T-cell (primary cell): Measurements from ENCODE around the gene STARD13. TPM values are rescaled to one million over a fixed set of nuclear protein-coding genes. Genes with fewer than 3 reads are reported as not detected.

Experiments used
- ATAC-seq, 4 experiments: fragments of 200-7000 bp in 3 of 4; fragments of 150-1000 bp in 1 of 4; cut with Tn5 transposase; replicated peaks in 1 of 4; 1 replicate in 3 of 4; 2 replicates in 1 of 4; pipeline ENCODE4 v1.10.0; 2021; ENCODE audit warnings: moderate library complexity in 3 of 4, mild to moderate bottlenecking in 2 of 4, moderate number of reproducible peaks in 1 of 4
- CTCF ChIA-PET, 2 donors: fragments of 300-600 bp; sonication (Branson Sonifier 250); formaldehyde crosslinking; loops; one replicate each; lab custom pipeline; 2022; ENCODE audit warnings: antibody characterized with exemption in 2 of 2; lab: Charles Lee
- POLR2A ChIA-PET, 2 donors: fragments of 300-600 bp; sonication (Branson Sonifier 250); formaldehyde crosslinking; loops; one replicate each; lab custom pipeline; 2022; ENCODE audit warnings: antibody characterized with exemption in 2 of 2; lab: Charles Lee
- DNase-seq, 35 experiments: peaks; one replicate each; pipeline versions ENCODE4 v3.0.0 to v3.0.0-alpha.2; 2013 to 2023
- H3K27ac ChIP-seq: one replicate; pipeline ENCODE4 v1.5.1; 2013; ENCODE audit warnings: low read length
- H3K27me3 ChIP-seq, 2 experiments: replicated peaks in 1 of 2; 1 replicate in 1 of 2; 2 replicates in 1 of 2; pipeline versions ENCODE4 v1.6.1 to v1.7.0; 2013; ENCODE audit warnings: low read length in 1 of 2, mixed read lengths in 1 of 2; ENCODE audit not compliant: control insufficient read depth in 2 of 2, insufficient read depth in 2 of 2; ENCODE audit errors: extremely low read depth in 1 of 2
- H3K36me3 ChIP-seq, 2 donors: 1 replicate in 1 of 2; 2 replicates in 1 of 2; pipeline versions ENCODE4 v1.6.1 to v1.7.0; 2013; ENCODE audit warnings: low read length in 1 of 2; ENCODE audit not compliant: control insufficient read depth in 2 of 2, insufficient read depth in 1 of 2; ENCODE audit errors: extremely low read depth in 1 of 2
- H3K4me1 ChIP-seq, 2 experiments: 1 replicate in 1 of 2; 2 replicates in 1 of 2; pipeline versions ENCODE4 v1.6.1 to v1.7.0; 2013; ENCODE audit warnings: low read length in 2 of 2, mixed read lengths in 1 of 2; ENCODE audit not compliant: insufficient read depth in 2 of 2, control insufficient read depth in 1 of 2; ENCODE audit errors: extremely low read depth in 1 of 2
- H3K4me3 ChIP-seq, 2 donors: 1 replicate in 1 of 2; 2 replicates in 1 of 2; pipeline versions ENCODE4 v1.5.1 to v1.7.0; 2013; ENCODE audit warnings: mild to moderate bottlenecking in 2 of 2, low read length in 1 of 2, moderate library complexity in 1 of 2; ENCODE audit not compliant: control insufficient read depth in 1 of 2; ENCODE audit errors: extremely low read depth in 1 of 2
- H3K9me3 ChIP-seq: 2 replicates; pipeline ENCODE4 v1.7.0; 2013
- H3K27ac Mint-ChIP-seq, 2 donors: one replicate each; pipeline ENCODE4 v1.8.0; 2020 to 2021; ENCODE audit warnings: mild to moderate bottlenecking in 2 of 2, mixed read lengths in 2 of 2
- H3K27me3 Mint-ChIP-seq, 2 donors: one replicate each; pipeline ENCODE4 v1.8.0; 2021 to 2022; ENCODE audit warnings: mixed read lengths in 2 of 2
- H3K36me3 Mint-ChIP-seq: one replicate; pipeline ENCODE4 v1.8.0; 2021; ENCODE audit warnings: mixed read lengths
- H3K4me1 Mint-ChIP-seq, 3 donors: one replicate each; pipeline ENCODE4 v1.8.0; 2020 to 2022; ENCODE audit warnings: mixed read lengths in 3 of 3, mild to moderate bottlenecking in 1 of 3
- H3K4me3 Mint-ChIP-seq, 3 donors: one replicate each; pipeline ENCODE4 v1.8.0; 2020 to 2022; ENCODE audit warnings: mild to moderate bottlenecking in 3 of 3, mixed read lengths in 3 of 3, moderate library complexity in 3 of 3
- H3K9me3 Mint-ChIP-seq, 3 donors: one replicate each; pipeline ENCODE4 v1.8.0; 2020 to 2022; ENCODE audit warnings: mixed read lengths in 3 of 3
- WGBS: methylation state at CpG from one replicate; pipeline ENCODE4 v1.1.5; 2013; ENCODE audit warnings: missing lambda C conversion rate; ENCODE audit not compliant: insufficient coverage; 5-methylcytosine and 5-hydroxymethylcytosine counted together
- total RNA-seq, 35 experiments: library from RNA in 6 of 35; stranded (reverse) in 6 of 35; fragments of 120-200 nt in 1 of 35; gene quantifications; one replicate each; pipeline versions ENCODE4 v1.2.1 to v1.2.4 and lab custom pipeline; 2013 to 2026

The STARD13 gene
- total RNA-seq, 5 donors from 2014 or later (not counting 1 experiment from before 2014, with no cell fraction given), result 0.39 to 0.53 (median 0.44) TPM; not detected in 2

DNA sequence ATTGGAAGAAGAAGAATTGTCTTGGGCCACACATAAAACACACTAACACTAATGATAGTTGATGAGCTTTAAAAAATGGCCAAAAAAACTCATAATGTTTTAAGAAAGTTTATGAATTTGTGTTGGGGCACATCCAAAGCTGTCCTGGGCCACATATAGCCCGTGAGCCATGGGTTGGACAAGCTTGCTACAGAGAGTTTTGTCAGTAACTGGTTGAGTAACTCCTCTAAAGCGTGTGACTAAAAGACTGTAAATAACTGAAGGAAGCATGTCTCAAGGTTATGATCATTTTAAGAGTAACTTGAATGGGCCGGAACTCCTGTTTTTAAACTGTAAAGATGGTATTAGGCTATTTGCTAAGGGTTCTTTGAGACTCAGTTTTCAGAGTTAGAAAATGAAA, 151.3 kb downstream of the STARD13 start:
- H3K27ac ChIP-seq, result no peak overlapping the region
- no peaks in the 10 kb centered on the region for H3K4me1 Mint-ChIP-seq
- CTCF ChIA-PET, result no interaction called here
- H3K36me3 ChIP-seq, result no peaks in the 10 kb centered on the region
- ATAC-seq (no peak), DNase-seq (no peak)
- no peaks in the 10 kb centered on the region for H3K9me3 Mint-ChIP-seq
- H3K4me3 Mint-ChIP-seq, result no peak overlapping the region
- H3K27ac Mint-ChIP-seq, result no peak overlapping the region
- H3K27me3 ChIP-seq, result no peaks in the 10 kb centered on the region
- H3K9me3 ChIP-seq, result no peaks in the 10 kb centered on the region
- peaks cover 4 to 5% of the 10 kb centered on the region in 2 donors for H3K27me3 Mint-ChIP-seq
- H3K4me1 ChIP-seq, result no peaks in the 10 kb centered on the region
- POLR2A ChIA-PET, result no interaction called here
- 78% methylated on average over 2 of the region's 3 CpGs for WGBS
- no peaks in the 10 kb centered on the region for H3K36me3 Mint-ChIP-seq
- H3K4me3 ChIP-seq, result no peak overlapping the region

DNA sequence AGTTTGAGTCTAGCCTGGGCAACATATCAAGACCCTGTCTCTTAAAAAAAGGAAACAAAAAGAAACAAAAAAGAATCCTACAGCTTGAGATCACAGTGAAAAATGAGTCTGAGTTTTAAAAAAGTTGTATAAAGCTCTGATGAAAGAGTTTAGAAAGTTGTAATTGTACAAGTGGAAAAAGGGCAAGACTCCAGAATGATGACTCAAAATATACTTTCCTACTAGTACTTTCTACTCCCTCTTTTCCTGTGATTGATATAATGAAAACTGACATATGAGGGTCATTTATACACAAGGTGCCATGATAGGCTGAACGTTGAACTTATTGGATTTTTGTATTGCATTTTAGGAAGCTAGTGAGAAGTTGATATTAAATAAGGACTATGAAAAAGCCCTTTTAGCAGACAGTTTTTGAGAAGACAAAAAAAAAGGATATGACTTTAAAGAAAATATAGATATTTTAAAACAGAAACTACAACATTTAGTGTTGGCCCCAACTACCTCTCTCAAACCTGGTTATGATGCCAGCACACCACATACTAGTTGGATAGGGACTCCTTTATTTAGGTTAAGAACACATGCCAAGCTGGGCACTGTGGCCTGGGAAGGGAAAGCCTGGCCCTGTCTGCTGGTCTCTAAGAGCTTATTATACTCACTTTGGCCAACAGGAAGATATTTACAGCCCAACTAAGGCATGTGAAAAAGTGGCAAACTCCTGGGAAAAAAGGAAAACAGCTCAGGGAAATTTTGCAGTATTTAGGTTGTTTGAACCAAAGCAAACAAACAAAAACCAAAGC, 152.7 kb downstream of the STARD13 start:
- H3K27me3 ChIP-seq, result no peaks in the 10 kb centered on the region
- no CpG with 5 or more reads among the region's 1 CpG for WGBS
- ATAC-seq, result no peak
- DNase-seq, result no peak
- no peaks in the 10 kb centered on the region for H3K9me3 ChIP-seq
- Mint-ChIP-seq H3K27me3 (peaks cover 4 to 5% of the 10 kb centered on the region in 2 donors), H3K36me3 (no peaks in the 10 kb centered on the region), H3K9me3 (no peaks in the 10 kb centered on the region), H3K4me1 (peaks cover 0 to 3% (median 0%) of the 10 kb centered on the region in 3 donors), H3K27ac (no peak overlapping the region), H3K4me3 (no peak overlapping the region)
- no peak overlapping the region for H3K27ac ChIP-seq
- H3K4me3 ChIP-seq, result no peak overlapping the region
- no peaks in the 10 kb centered on the region for H3K4me1 ChIP-seq
- CTCF ChIA-PET, result no interaction called here
- POLR2A ChIA-PET, result interaction anchor here in 1 of 2 donors (0.7 kb wide), 1 partner anchor 32 kb away, joined by 15 read pairs; no protein-coding TSS in a partner anchor
- no peaks in the 10 kb centered on the region for H3K36me3 ChIP-seq

DNA sequence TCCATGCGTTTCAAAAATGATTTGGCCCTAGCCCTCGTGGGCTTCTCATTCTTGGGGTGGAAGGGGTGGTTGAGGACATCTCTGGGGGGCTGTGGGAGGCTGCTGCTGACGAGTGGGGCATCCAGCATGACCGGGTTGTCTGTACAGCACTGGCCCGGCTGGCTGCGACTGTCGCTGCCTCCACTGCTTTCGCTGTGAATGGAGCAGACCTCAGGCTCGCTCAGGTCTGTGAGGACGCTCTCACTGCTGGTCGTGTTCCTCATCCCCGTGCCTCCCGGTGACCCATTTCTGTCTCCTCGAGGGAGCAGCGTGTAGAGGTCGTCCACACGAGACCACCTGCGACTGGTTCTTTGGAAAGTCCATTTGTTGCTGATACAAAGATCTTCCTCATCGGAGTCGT, 155.7 kb downstream of the STARD13 start:
- Mint-ChIP-seq H3K27ac (no peak overlapping the region), H3K9me3 (no peaks in the 10 kb centered on the region), H3K4me3 (no peak overlapping the region), H3K27me3 (peaks cover 4 to 5% of the 10 kb centered on the region in 2 donors), H3K36me3 (no peaks in the 10 kb centered on the region), H3K4me1 (peaks cover 0 to 5% (median 0%) of the 10 kb centered on the region in 3 donors)
- Histone ChIP-seq H3K27me3 (peaks cover 0 to 3% of the 10 kb centered on the region in 2 experiments), H3K4me1 (no peaks in the 10 kb centered on the region), H3K4me3 (no peak overlapping the region), H3K27ac (no peak overlapping the region), H3K9me3 (no peaks in the 10 kb centered on the region), H3K36me3 (no peaks in the 10 kb centered on the region)
- ATAC-seq (no peak), DNase-seq (no peak)
- ChIA-PET CTCF (no interaction called here), POLR2A (no interaction called here)
- WGBS, result 92% methylated on average over 18 of the region's 20 CpGs

DNA sequence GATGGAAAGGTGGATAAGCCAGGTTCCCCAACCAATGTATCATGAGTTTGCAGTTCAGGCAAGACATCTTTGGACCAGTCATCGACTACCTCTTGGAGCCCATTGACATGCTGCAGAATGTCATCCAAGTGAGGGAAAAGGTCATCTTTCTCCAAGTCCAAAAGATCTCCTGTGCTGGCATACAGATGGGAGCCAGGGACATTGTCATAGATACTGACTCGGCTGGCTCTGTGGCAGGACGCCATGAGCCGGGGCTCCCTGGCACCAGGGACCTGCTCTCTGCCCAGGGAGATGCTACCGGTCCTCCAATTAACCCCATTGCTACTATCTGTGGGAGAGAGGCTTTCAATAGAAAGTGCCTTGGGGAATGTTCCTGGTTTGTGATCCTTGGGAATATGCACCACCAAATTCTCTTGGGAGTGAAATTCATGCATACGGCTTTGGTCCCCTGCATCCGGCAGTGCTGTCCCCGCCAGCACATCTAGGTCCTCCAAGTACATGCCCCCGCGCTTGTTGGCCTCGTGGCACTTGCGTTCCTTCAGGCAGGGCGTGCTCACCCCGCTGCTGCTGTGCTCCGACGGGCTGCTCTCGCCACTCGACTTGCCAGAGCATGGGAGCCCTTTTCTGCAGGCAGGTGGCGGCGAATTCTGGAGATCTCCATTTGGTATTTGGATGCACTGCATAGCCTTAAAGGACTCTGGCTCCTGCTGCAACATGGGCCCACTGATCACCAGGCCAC, 156.3 kb downstream of the STARD13 start:
- POLR2A ChIA-PET, result interaction anchor here in 1 of 2 donors (0.6 kb wide), 1 partner anchor 254 kb away, joined by 3 read pairs; no protein-coding TSS in a partner anchor
- Histone ChIP-seq H3K36me3 (no peaks in the 10 kb centered on the region), H3K4me1 (no peaks in the 10 kb centered on the region), H3K27me3 (peaks cover 0 to 3% of the 10 kb centered on the region in 2 experiments), H3K27ac (no peak overlapping the region), H3K9me3 (no peaks in the 10 kb centered on the region), H3K4me3 (no peak overlapping the region)
- Mint-ChIP-seq H3K27ac (no peak overlapping the region), H3K4me1 (peaks cover 0 to 5% (median 0%) of the 10 kb centered on the region in 3 donors), H3K36me3 (no peaks in the 10 kb centered on the region), H3K27me3 (peaks cover 4 to 5% of the 10 kb centered on the region in 2 donors), H3K9me3 (no peaks in the 10 kb centered on the region), H3K4me3 (no peak overlapping the region)
- WGBS, result 94% methylated on average over 17 of the region's 20 CpGs
- no peak for ATAC-seq
- CTCF ChIA-PET, result no interaction called here
- no peak for DNase-seq

DNA sequence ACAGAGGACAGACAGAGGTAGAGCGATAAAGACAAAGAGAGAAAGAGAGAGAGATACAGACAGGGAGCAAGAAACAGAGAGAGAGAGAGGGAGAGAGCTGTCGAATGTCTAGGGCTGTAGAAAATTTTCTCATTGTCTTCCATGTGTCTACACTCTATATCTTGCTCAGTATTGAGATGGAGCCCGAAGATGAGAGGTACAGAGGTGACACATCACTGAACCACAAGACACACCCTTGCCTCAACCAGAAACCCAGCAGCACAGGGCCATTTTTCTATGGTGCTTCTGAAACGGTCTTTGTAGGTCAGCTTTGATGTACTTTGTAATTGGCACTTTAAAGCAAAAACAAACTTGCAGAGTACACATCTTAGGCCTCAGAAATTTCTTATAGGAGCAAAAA, 157.4 kb downstream of the STARD13 start:
- Mint-ChIP-seq H3K4me1 (peaks cover 0 to 5% (median 0%) of the 10 kb centered on the region in 3 donors), H3K9me3 (no peaks in the 10 kb centered on the region), H3K27me3 (peaks cover 4 to 5% of the 10 kb centered on the region in 2 donors), H3K36me3 (no peaks in the 10 kb centered on the region), H3K4me3 (no peak overlapping the region), H3K27ac (no peak overlapping the region)
- 80% methylated on average over 1 of the region's 4 CpGs for WGBS
- no peak for DNase-seq
- POLR2A ChIA-PET, result no interaction called here
- no peak overlapping the region for H3K27ac ChIP-seq
- H3K4me3 ChIP-seq, result no peak overlapping the region
- peaks cover 0 to 5% of the 10 kb centered on the region in 2 experiments for H3K27me3 ChIP-seq
- H3K4me1 ChIP-seq, result no peaks in the 10 kb centered on the region
- H3K9me3 ChIP-seq, result no peaks in the 10 kb centered on the region
- CTCF ChIA-PET, result no interaction called here
- ATAC-seq, result no peak
- H3K36me3 ChIP-seq, result no peaks in the 10 kb centered on the region

DNA sequence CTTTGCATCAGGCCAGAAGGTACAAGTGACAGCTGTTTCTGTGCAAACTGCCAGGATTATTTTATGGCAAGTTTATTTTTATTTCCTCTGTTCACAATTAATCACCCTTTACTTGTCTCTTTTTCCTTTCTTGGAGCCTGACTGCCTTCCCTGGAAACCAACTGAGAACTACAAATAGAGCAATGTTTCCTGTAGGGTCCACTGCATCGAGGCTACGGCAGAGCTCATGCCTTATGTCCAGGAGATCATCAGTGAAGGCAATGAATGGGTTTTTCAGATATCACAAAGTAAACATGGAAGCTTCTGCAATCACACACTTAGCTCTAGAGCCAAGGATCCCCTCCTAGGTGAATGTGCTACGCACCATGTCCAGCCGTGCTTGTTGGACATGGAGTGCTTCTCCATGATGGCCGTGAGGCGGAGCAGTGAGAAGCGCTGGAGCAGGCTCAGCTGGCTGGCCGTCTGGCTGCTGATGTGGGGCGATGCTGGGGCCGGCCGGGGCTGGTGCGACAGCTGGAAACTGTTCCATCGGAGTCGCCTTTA, 158.5 kb downstream of the STARD13 start:
- H3K27me3 ChIP-seq, result peaks cover 0 to 7% of the 10 kb centered on the region in 2 experiments
- Mint-ChIP-seq H3K27me3 (peaks cover 4 to 5% of the 10 kb centered on the region in 2 donors), H3K4me3 (no peak overlapping the region), H3K27ac (no peak overlapping the region), H3K9me3 (no peaks in the 10 kb centered on the region), H3K36me3 (no peaks in the 10 kb centered on the region), H3K4me1 (peaks cover 0 to 5% (median 0%) of the 10 kb centered on the region in 3 donors)
- WGBS, result 91% methylated on average over 14 of the region's 14 CpGs
- no peaks in the 10 kb centered on the region for H3K36me3 ChIP-seq
- ATAC-seq (no peak), DNase-seq (no peak)
- H3K27ac ChIP-seq, result no peak overlapping the region
- CTCF ChIA-PET, result no interaction called here
- no peaks in the 10 kb centered on the region for H3K4me1 ChIP-seq
- H3K4me3 ChIP-seq, result no peak overlapping the region
- no peaks in the 10 kb centered on the region for H3K9me3 ChIP-seq
- POLR2A ChIA-PET, result no interaction called here
